Neuronal stem cell (in vitro differentiated cells): ENCODE measurements around the gene SMTNL2.
A peak's percentile ranks its signal among the peaks of the same experiment; 100 is the strongest.

Experiments used
- DNase-seq: peaks from one replicate; pipeline ENCODE4 v3.0.0-alpha.2; 2013; ENCODE audit warnings: low spot score
- H2AFZ ChIP-seq: one replicate; pipeline ENCODE4 v1.6.1; 2013; ENCODE audit warnings: mild to moderate bottlenecking, low read length, inconsistent platforms
- H2AK5ac ChIP-seq: 2 replicates; pipeline ENCODE4 v1.6.1; 2013; ENCODE audit warnings: low read depth, mild to moderate bottlenecking, inconsistent platforms, low read length, moderate library complexity, mixed read lengths
- H2BK120ac ChIP-seq: 2 replicates; pipeline ENCODE4 v1.6.1; 2013; ENCODE audit warnings: low read depth, mild to moderate bottlenecking, inconsistent platforms, low read length, moderate library complexity, mixed read lengths
- H2BK12ac ChIP-seq: one replicate; pipeline ENCODE4 v1.6.1; 2013; ENCODE audit warnings: low read length, inconsistent platforms
- H2BK15ac ChIP-seq: 2 replicates; pipeline ENCODE4 v1.6.1; 2013; ENCODE audit warnings: mild to moderate bottlenecking, low read length, inconsistent platforms, mixed read lengths
- H2BK5ac ChIP-seq: one replicate; pipeline ENCODE4 v1.6.1; 2013; ENCODE audit warnings: inconsistent platforms, mild to moderate bottlenecking, low read length, moderate library complexity
- H3K14ac ChIP-seq: one replicate; pipeline ENCODE4 v1.6.1; 2013; ENCODE audit warnings: low read length, inconsistent platforms
- H3K18ac ChIP-seq: 2 replicates; pipeline ENCODE4 v1.6.1; 2013; ENCODE audit warnings: low read length, inconsistent platforms
- H3K23ac ChIP-seq: 2 replicates; pipeline ENCODE4 v1.6.1; 2013; ENCODE audit warnings: low read depth, mild to moderate bottlenecking, mixed read lengths, low read length, inconsistent platforms; ENCODE audit not compliant: poor library complexity
- H3K27ac ChIP-seq: replicated peaks from 3 replicates; pipeline ENCODE4 v1.5.1; 2013; ENCODE audit warnings: low read length, inconsistent platforms
- H3K27me3 ChIP-seq, 3 experiments: 2 replicates each; pipeline ENCODE4 v1.6.1; 2013; ENCODE audit warnings: low read length in 3 of 3, mild to moderate bottlenecking in 2 of 3, inconsistent platforms in 1 of 3, low read depth in 1 of 3, mixed read lengths in 1 of 3, moderate library complexity in 1 of 3; ENCODE audit not compliant: control insufficient read depth in 3 of 3, insufficient read depth in 3 of 3
- H3K36me3 ChIP-seq, 2 donors: replicated peaks in 1 of 2; 2 replicates each; pipeline ENCODE4 v1.6.1; 2013; ENCODE audit warnings: low read length in 2 of 2; ENCODE audit not compliant: control insufficient read depth in 2 of 2, insufficient read depth in 2 of 2
- H3K4ac ChIP-seq: 2 replicates; pipeline ENCODE4 v1.6.1; 2013; ENCODE audit warnings: inconsistent platforms, mild to moderate bottlenecking, low read length, moderate library complexity
- H3K4me1 ChIP-seq, 2 donors: 1 replicate in 1 of 2; 2 replicates in 1 of 2; pipeline ENCODE4 v1.6.1; 2013; ENCODE audit warnings: low read length in 2 of 2, low read depth in 1 of 2; ENCODE audit not compliant: control insufficient read depth in 2 of 2, insufficient read depth in 1 of 2
- H3K4me2 ChIP-seq: one replicate; pipeline ENCODE4 v1.6.1; 2013; ENCODE audit warnings: mild to moderate bottlenecking, low read length, inconsistent platforms; ENCODE audit not compliant: insufficient read depth, poor library complexity, severe bottlenecking
- H3K4me3 ChIP-seq, 2 donors: 2 replicates each; pipeline ENCODE4 v1.5.1; 2013; ENCODE audit warnings: low read length in 2 of 2, mild to moderate bottlenecking in 2 of 2, inconsistent platforms in 1 of 2, moderate library complexity in 1 of 2
- H3K79me1 ChIP-seq: one replicate; pipeline ENCODE4 v1.6.1; 2013; ENCODE audit warnings: low read depth, mild to moderate bottlenecking, inconsistent platforms, low read length, moderate library complexity
- H3K9ac ChIP-seq: one replicate; pipeline ENCODE4 v1.6.1; 2013; ENCODE audit warnings: mild to moderate bottlenecking, low read depth, low read length, inconsistent platforms; ENCODE audit not compliant: poor library complexity
- H3K9me3 ChIP-seq, 2 donors: replicated peaks in 1 of 2; 2 replicates each; pipeline versions ENCODE3 to v1.6.1; 2013; ENCODE audit warnings: low read length in 2 of 2, mild to moderate bottlenecking in 2 of 2, inconsistent platforms in 1 of 2, low read depth in 1 of 2, mixed read lengths in 1 of 2, moderate library complexity in 1 of 2; ENCODE audit not compliant: control insufficient read depth in 2 of 2, insufficient read depth in 1 of 2
- H4K8ac ChIP-seq: one replicate; pipeline ENCODE4 v1.6.1; 2013; ENCODE audit warnings: low read depth, mild to moderate bottlenecking, inconsistent platforms, low read length, moderate library complexity
- H4K91ac ChIP-seq: one replicate; pipeline ENCODE4 v1.6.1; 2013; ENCODE audit warnings: low read length, low read depth, mild to moderate bottlenecking, inconsistent platforms; ENCODE audit not compliant: poor library complexity
- WGBS, 2 donors: extraction: QIAGEN DNeasy Blood & Tissue Kit; methylation state at CpG; one replicate each; pipeline ENCODE4 v1.1.7; 2013; ENCODE audit warnings: missing lambda C conversion rate in 2 of 2, mixed read lengths in 1 of 2; ENCODE audit not compliant: insufficient read length in 2 of 2, insufficient replicate concordance in 1 of 2; ENCODE audit errors: extremely low coverage in 2 of 2; 5-methylcytosine and 5-hydroxymethylcytosine counted together

The SMTNL2 gene

GRCh38 chr17:4553669-4554068 lies 30.7 kb upstream of the SMTNL2 start:
- H3K4me2 ChIP-seq, result no peak overlapping the region
- H3K18ac ChIP-seq, result no peak overlapping the region
- no peaks in the 10 kb centered on the region for H3K27me3 ChIP-seq
- H3K9me3 ChIP-seq, result no peaks in the 10 kb centered on the region
- no CpG with 5 or more reads among the region's 9 CpGs for WGBS, 2 donors
- no peak overlapping the region for H3K14ac ChIP-seq
- H3K4me3 ChIP-seq, result peak overlapping the region in 1 of 2 donors; percentile 92
- no peak overlapping the region for H2BK120ac ChIP-seq
- no peak overlapping the region for H2BK5ac ChIP-seq
- H3K79me1 ChIP-seq, result peaks cover 10% of the 10 kb centered on the region
- no peak overlapping the region for H3K4ac ChIP-seq
- no peak overlapping the region for H2BK15ac ChIP-seq
- H4K91ac ChIP-seq, result no peak overlapping the region
- no peak overlapping the region for H3K27ac ChIP-seq
- no peak overlapping the region for H3K9ac ChIP-seq
- no peak overlapping the region for H2AK5ac ChIP-seq
- H3K4me1 ChIP-seq, result peaks cover 10 to 19% of the 10 kb centered on the region in 2 donors
- H2AFZ ChIP-seq, result no peak overlapping the region
- H3K36me3 ChIP-seq, result peaks cover 36 to 52% of the 10 kb centered on the region in 2 donors
- H3K23ac ChIP-seq, result no peak overlapping the region
- H2BK12ac ChIP-seq, result no peak overlapping the region
- H4K8ac ChIP-seq, result no peak overlapping the region
- DNase-seq, result no peak

DNA sequence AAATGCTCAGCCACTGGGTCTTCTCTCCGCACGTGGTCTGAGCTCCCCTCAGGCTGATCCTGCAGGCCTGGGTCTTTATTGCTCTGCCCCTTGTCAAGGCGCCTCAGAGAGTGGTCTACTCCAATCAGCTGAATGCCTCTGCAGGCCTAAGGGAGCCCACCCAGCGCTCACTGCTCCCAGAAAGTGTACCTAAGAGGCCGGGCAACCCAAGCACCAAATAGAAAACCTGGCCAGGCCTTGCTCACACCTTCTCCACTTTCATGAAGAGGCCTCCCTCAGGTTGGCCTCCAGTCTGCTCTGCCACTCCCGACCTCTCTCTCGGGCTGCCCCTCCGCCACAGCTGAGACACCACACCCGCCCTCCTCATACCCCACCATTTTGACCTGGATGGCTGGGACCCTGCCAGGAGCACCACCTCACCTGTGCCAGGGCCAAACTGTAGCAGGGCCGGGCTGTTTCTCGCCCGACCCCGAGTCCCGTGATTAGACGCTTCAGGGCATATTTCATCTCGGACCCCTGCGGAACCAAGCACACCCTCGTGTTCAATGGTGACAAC lies 29.8 kb upstream of the SMTNL2 start:
- H2AK5ac ChIP-seq, result peak overlapping the region; percentile 95
- peak overlapping the region; percentile 93 for H2AFZ ChIP-seq
- H3K27ac ChIP-seq, result no peak overlapping the region
- no peak overlapping the region for H3K18ac ChIP-seq
- H3K23ac ChIP-seq, result peak overlapping the region; percentile 85
- H3K36me3 ChIP-seq, result peaks cover 30 to 44% of the 10 kb centered on the region in 2 donors
- H2BK120ac ChIP-seq, result no peak overlapping the region
- H4K8ac ChIP-seq, result no peak overlapping the region
- H2BK15ac ChIP-seq, result no peak overlapping the region
- WGBS, 2 donors, result no CpG with 5 or more reads among the region's 18 CpGs
- no peaks in the 10 kb centered on the region for H3K9me3 ChIP-seq
- H3K79me1 ChIP-seq, result peaks cover 10% of the 10 kb centered on the region
- H3K4me3 ChIP-seq, result peak overlapping the region; percentile 92 to 93
- H3K27me3 ChIP-seq, result no peaks in the 10 kb centered on the region
- peak overlapping the region; percentile 99 for H3K4me2 ChIP-seq
- DNase-seq, result no peak
- peaks cover 13 to 28% of the 10 kb centered on the region in 2 donors for H3K4me1 ChIP-seq
- peak overlapping the region; percentile 86 for H3K14ac ChIP-seq
- no peak overlapping the region for H2BK12ac ChIP-seq
- peak overlapping the region; percentile 95 for H3K9ac ChIP-seq
- no peak overlapping the region for H3K4ac ChIP-seq
- peak overlapping the region; percentile 78 for H2BK5ac ChIP-seq
- H4K91ac ChIP-seq, result no peak overlapping the region

- peak; percentile 94 for DNase-seq
- Histone ChIP-seq H4K8ac (peak within 1 kb of the TSS; percentile 52), H3K23ac (peak within 1 kb of the TSS; percentile 85), H3K9me3 (no peaks in the 10 kb centered on the region), H2BK5ac (peak within 1 kb of the TSS; percentile 78), H3K9ac (peak within 1 kb of the TSS; percentile 95), H2BK15ac (no peak within 1 kb of the TSS), H3K18ac (peak within 1 kb of the TSS; percentile 98), H2AK5ac (peak within 1 kb of the TSS; percentile 95), H3K4ac (peak within 1 kb of the TSS; percentile 38), H3K27ac (peak within 1 kb of the TSS; percentile 86), H2BK120ac (no peak within 1 kb of the TSS), H3K79me1 (peaks cover 10% of the 10 kb centered on the region), H3K4me2 (peak within 1 kb of the TSS; percentile 99), H2BK12ac (no peak within 1 kb of the TSS), H3K14ac (peak within 1 kb of the TSS; percentile 86), H3K27me3 (no peaks in the 10 kb centered on the region), H3K4me1 (peaks cover 13 to 32% of the 10 kb centered on the region in 2 donors), H2AFZ (peak within 1 kb of the TSS; percentile 93), H3K36me3 (peaks cover 24 to 37% of the 10 kb centered on the region in 2 donors), H4K91ac (no peak within 1 kb of the TSS), H3K4me3 (peak within 1 kb of the TSS; percentile 92 to 93)
- no CpG with 5 or more reads among the region's 69 CpGs for WGBS, 2 donors
Observed at GRCh38 chr17:4554997-4555799, 29.1 kb upstream of the SMTNL2 start, which contains the start of gene MYBBP1A. MYBBP1A (minus strand) TSS chr17:4555384; CDS start chr17:4555324, 60 bp downstream.
